Activated T-helper 2 cell treated with anti-CD3 and anti-CD28 coated beads, Interferon-gamma antibody, Interleukin-2, Interleukin-4, amounts not matched to agents 10 μg/mL and 5 μg/mL and 100 μg/mL, durations not matched to agents 14 hours and 24 hours and 36 hours (primary cell): ENCODE results near the gene CUEDC1. TPM values are rescaled to one million over a fixed set of nuclear protein-coding genes. Genes with fewer than 3 reads are reported as not detected.

Source experiments
- DNase-seq: peaks from one replicate; pipeline ENCODE4 v3.0.0; 2021; ENCODE audit warnings: low spot score
- H3K27ac Mint-ChIP-seq: one replicate; pipeline ENCODE4 v1.8.0; 2021; ENCODE audit warnings: mixed read lengths
- H3K27me3 Mint-ChIP-seq: one replicate; pipeline ENCODE4 v1.8.0; 2021; ENCODE audit warnings: low read depth, mixed read lengths
- H3K36me3 Mint-ChIP-seq: one replicate; pipeline ENCODE4 v1.8.0; 2021; ENCODE audit warnings: low read depth, mixed read lengths
- H3K4me1 Mint-ChIP-seq: one replicate; pipeline ENCODE4 v1.8.0; 2021; ENCODE audit warnings: low read depth, mixed read lengths
- H3K4me3 Mint-ChIP-seq: one replicate; pipeline ENCODE4 v1.8.0; 2021; ENCODE audit warnings: low read depth, mild to moderate bottlenecking, moderate library complexity, mixed read lengths
- H3K9me3 Mint-ChIP-seq: one replicate; pipeline ENCODE4 v1.8.0; 2021; ENCODE audit warnings: mixed read lengths
- intact Hi-C: fragments of 100-400 bp; cut with micrococcal nuclease; formaldehyde crosslinking; loops from one replicate; pipeline ENCODE4 v1.15.1; 2023
- total RNA-seq: library from RNA; stranded (reverse); gene quantifications from 2 replicates; pipeline ENCODE4 v1.2.3, GENCODE V29; 2022

Gene CUEDC1
- total RNA-seq, 1 donor from 2014 or later, result 0.34 TPM

- H3K4me1 Mint-ChIP-seq, result peaks cover 12% of the 10 kb centered on the region
- no peak overlapping the region for H3K27ac Mint-ChIP-seq
- no peak for DNase-seq
- no peaks in the 10 kb centered on the region for H3K36me3 Mint-ChIP-seq
- intact Hi-C loops, result loop anchor here (10.0 kb wide), 1 partner anchor 55 kb away; no protein-coding TSS in a partner anchor
- no peaks in the 10 kb centered on the region for H3K9me3 Mint-ChIP-seq
- peaks cover 17% of the 10 kb centered on the region for H3K27me3 Mint-ChIP-seq
- H3K4me3 Mint-ChIP-seq, result no peak overlapping the region
Measured at GRCh38 chr17:57939797-57940196, 15.4 kb downstream of the CUEDC1 start.

GRCh38 chr17:57938061-57938502 is 17.1 kb downstream of the CUEDC1 start:
- intact Hi-C loops, result no loop called here
- H3K27me3 Mint-ChIP-seq, result peaks cover 7% of the 10 kb centered on the region
- no peak for DNase-seq
- no peaks in the 10 kb centered on the region for H3K36me3 Mint-ChIP-seq
- no peak overlapping the region for H3K27ac Mint-ChIP-seq
- H3K4me1 Mint-ChIP-seq, result peaks cover 12% of the 10 kb centered on the region
- no peak overlapping the region for H3K4me3 Mint-ChIP-seq
- no peaks in the 10 kb centered on the region for H3K9me3 Mint-ChIP-seq

- H3K4me1 Mint-ChIP-seq, result peaks cover 12% of the 10 kb centered on the region
- H3K4me3 Mint-ChIP-seq, result no peak overlapping the region
- intact Hi-C loops, result no loop called here
- peaks cover 7% of the 10 kb centered on the region for H3K27me3 Mint-ChIP-seq
- DNase-seq, result no peak
- no peaks in the 10 kb centered on the region for H3K36me3 Mint-ChIP-seq
- no peak overlapping the region for H3K27ac Mint-ChIP-seq
- H3K9me3 Mint-ChIP-seq, result no peaks in the 10 kb centered on the region
Measured at GRCh38 chr17:57937492-57937891, 17.7 kb downstream of the CUEDC1 start.

- H3K4me1 Mint-ChIP-seq, result peaks cover 10% of the 10 kb centered on the region
- H3K36me3 Mint-ChIP-seq, result no peaks in the 10 kb centered on the region
- H3K27ac Mint-ChIP-seq, result no peak overlapping the region
- no peak for DNase-seq
- intact Hi-C loops, result no loop called here
- H3K4me3 Mint-ChIP-seq, result no peak overlapping the region
- H3K9me3 Mint-ChIP-seq, result no peaks in the 10 kb centered on the region
- H3K27me3 Mint-ChIP-seq, result peaks cover 5% of the 10 kb centered on the region
Measured at GRCh38 chr17:57935833-57936807, 19.1 kb downstream of the CUEDC1 start.

GRCh38 chr17:57931488-57932137 is 23.6 kb downstream of the CUEDC1 start:
- no peak overlapping the region for H3K4me3 Mint-ChIP-seq
- no peaks in the 10 kb centered on the region for H3K36me3 Mint-ChIP-seq
- H3K27me3 Mint-ChIP-seq, result peaks cover 7% of the 10 kb centered on the region
- intact Hi-C loops, result no loop called here
- H3K4me1 Mint-ChIP-seq, result peaks cover 1% of the 10 kb centered on the region
- DNase-seq, result no peak
- H3K27ac Mint-ChIP-seq, result no peak overlapping the region
- H3K9me3 Mint-ChIP-seq, result no peaks in the 10 kb centered on the region

GRCh38 chr17:57930239-57930638 is 25.0 kb downstream of the CUEDC1 start:
- H3K4me1 Mint-ChIP-seq, result peaks cover 1% of the 10 kb centered on the region
- H3K4me3 Mint-ChIP-seq, result no peak overlapping the region
- H3K36me3 Mint-ChIP-seq, result no peaks in the 10 kb centered on the region
- no peaks in the 10 kb centered on the region for H3K9me3 Mint-ChIP-seq
- intact Hi-C loops, result no loop called here
- H3K27me3 Mint-ChIP-seq, result peaks cover 8% of the 10 kb centered on the region
- H3K27ac Mint-ChIP-seq, result no peak overlapping the region
- DNase-seq, result no peak

GRCh38 chr17:57929386-57929785 is 25.8 kb downstream of the CUEDC1 start:
- no peaks in the 10 kb centered on the region for H3K9me3 Mint-ChIP-seq
- no peak for DNase-seq
- H3K36me3 Mint-ChIP-seq, result no peaks in the 10 kb centered on the region
- no peak overlapping the region for H3K4me3 Mint-ChIP-seq
- H3K27me3 Mint-ChIP-seq, result peaks cover 9% of the 10 kb centered on the region
- intact Hi-C loops, result no loop called here
- H3K4me1 Mint-ChIP-seq, result peaks cover 3% of the 10 kb centered on the region
- no peak overlapping the region for H3K27ac Mint-ChIP-seq

- Mint-ChIP-seq H3K4me3 (no peak overlapping the region), H3K9me3 (no peaks in the 10 kb centered on the region), H3K27ac (no peak overlapping the region), H3K27me3 (peaks cover 11% of the 10 kb centered on the region), H3K36me3 (no peaks in the 10 kb centered on the region), H3K4me1 (peaks cover 3% of the 10 kb centered on the region)
- intact Hi-C loops, result no loop called here
- DNase-seq, result no peak
Measured at GRCh38 chr17:57928928-57929327, 26.3 kb downstream of the CUEDC1 start.

GRCh38 chr17:57927048-57927723 is 28.0 kb downstream of the CUEDC1 start:
- Mint-ChIP-seq H3K9me3 (no peaks in the 10 kb centered on the region), H3K36me3 (no peaks in the 10 kb centered on the region), H3K4me3 (no peak overlapping the region), H3K4me1 (peaks cover 3% of the 10 kb centered on the region), H3K27me3 (peaks cover 11% of the 10 kb centered on the region), H3K27ac (no peak overlapping the region)
- DNase-seq, result no peak
- intact Hi-C loops, result no loop called here

- Mint-ChIP-seq H3K36me3 (no peaks in the 10 kb centered on the region), H3K4me1 (peaks cover 3% of the 10 kb centered on the region), H3K4me3 (no peak overlapping the region), H3K27me3 (peaks cover 11% of the 10 kb centered on the region), H3K9me3 (no peaks in the 10 kb centered on the region), H3K27ac (no peak overlapping the region)
- intact Hi-C loops, result no loop called here
- no peak for DNase-seq
Measured at GRCh38 chr17:57926723-57927047, 28.5 kb downstream of the CUEDC1 start.

- Mint-ChIP-seq H3K4me1 (peaks cover 3% of the 10 kb centered on the region), H3K36me3 (no peaks in the 10 kb centered on the region), H3K9me3 (no peaks in the 10 kb centered on the region), H3K4me3 (no peak overlapping the region), H3K27me3 (peaks cover 12% of the 10 kb centered on the region), H3K27ac (no peak overlapping the region)
- intact Hi-C loops, result no loop called here
- no peak for DNase-seq
Measured at GRCh38 chr17:57925361-57925990, 29.7 kb downstream of the CUEDC1 start.

- no peak overlapping the region for H3K4me3 Mint-ChIP-seq
- peaks cover 3% of the 10 kb centered on the region for H3K4me1 Mint-ChIP-seq
- no peak overlapping the region for H3K27ac Mint-ChIP-seq
- peaks cover 14% of the 10 kb centered on the region for H3K27me3 Mint-ChIP-seq
- intact Hi-C loops, result no loop called here
- no peaks in the 10 kb centered on the region for H3K9me3 Mint-ChIP-seq
- no peak for DNase-seq
- no peaks in the 10 kb centered on the region for H3K36me3 Mint-ChIP-seq
Measured at GRCh38 chr17:57924677-57925076, 30.5 kb downstream of the CUEDC1 start.
